Transverse colon (tissue), 4 donors: ENCODE data around the gene ERC2. TPM values are rescaled to one million over a fixed set of nuclear protein-coding genes. Genes with fewer than 3 reads are reported as not detected.

Source experiments
- DNase-seq: peaks from one replicate; pipeline ENCODE4 v3.0.0-alpha.2; 2019
- H3K27ac ChIP-seq, 4 donors: fragments of 200-600 bp; sonication (generic); 2 replicates each; pipeline ENCODE4 v1.5.1; 2016 to 2018; ENCODE audit warnings: inconsistent platforms in 4 of 4
- H3K27me3 ChIP-seq: fragments of 200-600 bp; sonication (generic); 2 replicates; pipeline ENCODE4 v1.5.1; 2017; ENCODE audit warnings: inconsistent platforms
- H3K36me3 ChIP-seq, 4 donors: fragments of 200-600 bp; sonication (generic); 2 replicates each; pipeline ENCODE4 v1.5.1; 2017 to 2019; ENCODE audit warnings: inconsistent platforms in 4 of 4
- H3K4me1 ChIP-seq, 4 donors: fragments of 200-600 bp; sonication (generic); 2 replicates each; pipeline ENCODE4 v1.5.1; 2017 to 2020; ENCODE audit warnings: inconsistent platforms in 4 of 4
- H3K4me3 ChIP-seq, 4 donors: fragments of 200-600 bp; sonication (generic); 1 replicate in 1 of 4; 2 replicates in 3 of 4; pipeline versions ENCODE4 v1.5.1 to v1.6.1; 2017 to 2019; ENCODE audit warnings: inconsistent platforms in 4 of 4
- H3K9me3 ChIP-seq, 2 donors: fragments of 200-600 bp; sonication (generic); 2 replicates each; pipeline ENCODE4 v1.5.1; 2017 to 2019; ENCODE audit warnings: inconsistent platforms in 2 of 2
- CTCF ChIP-seq, 5 experiments: fragments of 200-600 bp in 3 of 5; fragments of 450-650 bp in 2 of 5; sonication (generic) in 3 of 5; IDR thresholded peaks; 1 replicate in 2 of 5; 2 replicates in 3 of 5; pipeline ENCODE4 v1.5.1; 2016 to 2017; ENCODE audit warnings: antibody characterized with exemption in 5 of 5, inconsistent platforms in 3 of 5, mild to moderate bottlenecking in 2 of 5, moderate library complexity in 1 of 5
- EP300 ChIP-seq: sonication (generic); formaldehyde crosslinking; IDR thresholded peaks from one replicate; pipeline ENCODE4 v1.6.1; 2017; ENCODE audit warnings: antibody characterized with exemption, low read depth
- POLR2A ChIP-seq: fragments of 450-650 bp; IDR thresholded peaks from one replicate; pipeline ENCODE4 v1.6.1; 2016; ENCODE audit warnings: antibody characterized with exemption, mild to moderate bottlenecking, moderate library complexity
- POLR2AphosphoS5 ChIP-seq, 3 donors: sonication (generic); formaldehyde crosslinking; IDR thresholded peaks; one replicate each; pipeline ENCODE4 v1.6.1; 2016; ENCODE audit warnings: antibody characterized with exemption in 3 of 3
- WGBS, 2 donors: methylation state at CpG; one replicate each; pipeline ENCODE4 v1.1.5; 2018; ENCODE audit warnings: low coverage in 1 of 2; 5-methylcytosine and 5-hydroxymethylcytosine counted together
- in situ Hi-C, 4 donors: fragments of 200-750 bp; cut with MboI; loops; one replicate each; pipeline versions ENCODE4 v1.15.0 to v1.15.1; 2017; ENCODE audit warnings: low sequenced_read_pairs in 3 of 4, low pct_ligation_motif_present in 1 of 4, low pct_unique_long_range_greater_than_20kb in 1 of 4
- intact Hi-C: fragments of 100-400 bp; cut with DNase I; formaldehyde crosslinking; loops from one replicate; pipeline ENCODE4 v1.15.1; 2023; ENCODE audit warnings: low total_unique reads
- total RNA-seq, 4 donors: library from RNA; depleted of rRNA; stranded (reverse); fragments of >200 nt; gene quantifications; one replicate each; pipeline ENCODE4 v1.1.0, GENCODE V29; 2016

Gene ERC2
- total RNA-seq, 4 donors from 2014 or later = 0.41 to 1.3 TPM; not detected in 2

- in situ Hi-C loops = no loop called here
- intact Hi-C loops = no loop called here
- Histone ChIP-seq H3K4me3 (no peak overlapping the region), H3K4me1 (peaks cover 0 to 27% (median 8%) of the 10 kb centered on the region in 4 donors), H3K36me3 (no peaks in the 10 kb centered on the region), H3K27me3 (no peaks in the 10 kb centered on the region), H3K27ac (peak overlapping the region; percentile 53 to 76 (median 61)), H3K9me3 (no peaks in the 10 kb centered on the region)
- 14 to 36% methylated on average over 1 of the region's 1 CpG for WGBS, 2 donors
- DNase-seq = peak; percentile 89
- TF ChIP-seq EP300 (no peak), POLR2AphosphoS5 (IDR thresholded peaks at IDR 0.05) (no peak), CTCF (IDR thresholded peaks at IDR 0.05) (no peak), POLR2A (no peak)
Observed at GRCh38 chr3:55629432-55629831, 838.8 kb downstream of the ERC2 start.

GRCh38 chr3:55626279-55626665, 842.0 kb downstream of the ERC2 start:
- intact Hi-C loops = no loop called here
- Histone ChIP-seq H3K36me3 (no peaks in the 10 kb centered on the region), H3K27ac (no peak overlapping the region), H3K9me3 (no peaks in the 10 kb centered on the region), H3K4me1 (peaks cover 0 to 25% (median 7%) of the 10 kb centered on the region in 4 donors), H3K4me3 (no peak overlapping the region), H3K27me3 (no peaks in the 10 kb centered on the region)
- TF ChIP-seq CTCF (IDR thresholded peaks at IDR 0.05) (no peak), POLR2A (no peak), POLR2AphosphoS5 (IDR thresholded peaks at IDR 0.05) (no peak), EP300 (no peak)
- no peak for DNase-seq
- in situ Hi-C loops = no loop called here
- WGBS, 2 donors = 76 to 86% methylated on average over 2 of the region's 2 CpGs

- Histone ChIP-seq H3K4me1 (peaks cover 0 to 23% (median 7%) of the 10 kb centered on the region in 4 donors), H3K4me3 (no peak overlapping the region), H3K27me3 (no peaks in the 10 kb centered on the region), H3K36me3 (no peaks in the 10 kb centered on the region), H3K27ac (no peak overlapping the region), H3K9me3 (no peaks in the 10 kb centered on the region)
- peak; percentile 22 for DNase-seq
- in situ Hi-C loops (no loop called here), intact Hi-C loops (no loop called here)
- WGBS, 2 donors = 81 to 96% methylated on average over 3 to 7 of the region's 7 CpGs
- no peak for TF ChIP-seq CTCF (IDR thresholded peaks at IDR 0.05)
- TF ChIP-seq EP300 = no peak
- TF ChIP-seq POLR2AphosphoS5 (IDR thresholded peaks at IDR 0.05) = no peak
- TF ChIP-seq POLR2A = no peak
Observed at GRCh38 chr3:55624238-55624637, 844.0 kb downstream of the ERC2 start.

GRCh38 chr3:55623786-55624185, 844.5 kb downstream of the ERC2 start:
- in situ Hi-C loops = no loop called here

More at GRCh38 chr3:55623786-55624185, 844.5 kb downstream of the ERC2 start:
- TF ChIP-seq EP300 = no peak
- no peak for TF ChIP-seq POLR2AphosphoS5 (IDR thresholded peaks at IDR 0.05)
- TF ChIP-seq CTCF (IDR thresholded peaks at IDR 0.05) = no peak
- Histone ChIP-seq H3K9me3 (no peaks in the 10 kb centered on the region), H3K27ac (no peak overlapping the region), H3K4me1 (peaks cover 0 to 19% (median 5%) of the 10 kb centered on the region in 4 donors), H3K27me3 (no peaks in the 10 kb centered on the region), H3K4me3 (no peak overlapping the region), H3K36me3 (no peaks in the 10 kb centered on the region)
- WGBS, 2 donors = 73 to 76% methylated on average over 2 of the region's 2 CpGs
- no peak for DNase-seq
- intact Hi-C loops = no loop called here
